CD14-positive monocyte (primary cell): ENCODE measurements around the gene USP6. TPM values are rescaled to one million over a fixed set of nuclear protein-coding genes. Genes with fewer than 3 reads are reported as not detected.

Experiments
- DNase-seq, 3 donors: peaks; one replicate each; pipeline ENCODE4 v3.0.0-alpha.2; 2011 to 2022
- H2AFZ ChIP-seq: 2 replicates; pipeline ENCODE4 v1.6.0; 2012; ENCODE audit warnings: mild to moderate bottlenecking, low read depth, low read length, inconsistent platforms; ENCODE audit not compliant: insufficient read depth, poor library complexity, severe bottlenecking
- H3K27ac ChIP-seq, 2 donors: 1 replicate in 1 of 2; 2 replicates in 1 of 2; pipeline ENCODE4 v1.5.1; 2012 to 2013; ENCODE audit warnings: low read length in 2 of 2, control low read depth in 1 of 2, inconsistent platforms in 1 of 2, low read depth in 1 of 2, mild to moderate bottlenecking in 1 of 2
- H3K27me3 ChIP-seq, 2 donors: one replicate each; pipeline versions ENCODE4 v1.6.0 to v1.6.1; 2011 to 2013; ENCODE audit warnings: low read length in 2 of 2; ENCODE audit not compliant: control insufficient read depth in 2 of 2, insufficient read depth in 2 of 2
- H3K36me3 ChIP-seq, 2 donors: replicated peaks in 1 of 2; 1 replicate in 1 of 2; 2 replicates in 1 of 2; pipeline versions ENCODE4 v1.5.1 to v1.6.1; 2012 to 2013; ENCODE audit warnings: low read length in 2 of 2, control low read depth in 1 of 2, inconsistent platforms in 1 of 2, mild to moderate bottlenecking in 1 of 2; ENCODE audit not compliant: insufficient read depth in 2 of 2, control insufficient read depth in 1 of 2
- H3K4me1 ChIP-seq, 2 donors: 1 replicate in 1 of 2; 2 replicates in 1 of 2; pipeline versions ENCODE4 v1.5.1 to v1.6.1; 2012 to 2013; ENCODE audit warnings: low read length in 2 of 2, control low read depth in 1 of 2, inconsistent platforms in 1 of 2, mild to moderate bottlenecking in 1 of 2, moderate library complexity in 1 of 2; ENCODE audit not compliant: insufficient read depth in 2 of 2, control insufficient read depth in 1 of 2
- H3K4me2 ChIP-seq: replicated peaks from 2 replicates; pipeline ENCODE3; 2012; ENCODE audit warnings: low read length, moderate library complexity, mild to moderate bottlenecking; ENCODE audit not compliant: poor library complexity, severe bottlenecking; ENCODE audit errors: extremely low read depth
- H3K4me3 ChIP-seq, 3 experiments: fragments of 200-600 bp in 1 of 3; sonication (generic) in 1 of 3; replicated peaks in 1 of 3; 1 replicate in 2 of 3; 2 replicates in 1 of 3; pipeline ENCODE4 v1.5.1; 2011 to 2013; ENCODE audit warnings: low read length in 3 of 3, mild to moderate bottlenecking in 3 of 3, control low read depth in 2 of 3, low read depth in 2 of 3, inconsistent platforms in 1 of 3, moderate library complexity in 1 of 3
- H3K79me2 ChIP-seq: 2 replicates; pipeline ENCODE4 v1.6.0; 2012; ENCODE audit warnings: mild to moderate bottlenecking, control low read depth, inconsistent platforms, low read length, moderate library complexity; ENCODE audit not compliant: insufficient read depth
- H3K9ac ChIP-seq: 2 replicates; pipeline ENCODE4 v1.6.0; 2017; ENCODE audit warnings: low read length, mild to moderate bottlenecking; ENCODE audit not compliant: insufficient read depth, poor library complexity, severe bottlenecking
- H3K9me3 ChIP-seq, 2 donors: replicated peaks in 1 of 2; 1 replicate in 1 of 2; 2 replicates in 1 of 2; pipeline versions ENCODE4 v1.5.1 to v1.6.1; 2012 to 2013; ENCODE audit warnings: low read length in 2 of 2, control low read depth in 1 of 2; ENCODE audit not compliant: control insufficient read depth in 1 of 2, insufficient read depth in 1 of 2
- H4K20me1 ChIP-seq: 2 replicates; pipeline ENCODE4 v1.6.0; 2012; ENCODE audit warnings: mild to moderate bottlenecking, low read length, control low read depth, moderate library complexity; ENCODE audit not compliant: insufficient read depth
- H3K27ac Mint-ChIP-seq, 7 donors: one replicate each; pipeline ENCODE4 v1.8.0; 2020; ENCODE audit warnings: mild to moderate bottlenecking in 7 of 7, mixed read lengths in 7 of 7, moderate library complexity in 6 of 7, inconsistent platforms in 2 of 7
- H3K27me3 Mint-ChIP-seq, 3 donors: one replicate each; pipeline ENCODE4 v1.8.0; 2021 to 2022; ENCODE audit warnings: low read depth in 3 of 3, mild to moderate bottlenecking in 3 of 3, mixed read lengths in 3 of 3, moderate library complexity in 3 of 3, inconsistent platforms in 1 of 3
- H3K36me3 Mint-ChIP-seq, 2 donors: one replicate each; pipeline ENCODE4 v1.8.0; 2020; ENCODE audit warnings: mixed read lengths in 2 of 2, inconsistent platforms in 1 of 2, mild to moderate bottlenecking in 1 of 2
- H3K4me1 Mint-ChIP-seq: one replicate; pipeline ENCODE4 v1.8.0; 2020; ENCODE audit warnings: mild to moderate bottlenecking, mixed read lengths
- H3K4me3 Mint-ChIP-seq, 2 donors: one replicate each; pipeline ENCODE4 v1.8.0; 2020; ENCODE audit warnings: mild to moderate bottlenecking in 2 of 2, mixed read lengths in 2 of 2, moderate library complexity in 1 of 2
- H3K9me3 Mint-ChIP-seq, 7 donors: one replicate each; pipeline ENCODE4 v1.8.0; 2020 to 2022; ENCODE audit warnings: mixed read lengths in 7 of 7, mild to moderate bottlenecking in 6 of 7, moderate library complexity in 6 of 7, inconsistent platforms in 2 of 7
- CTCF ChIP-seq: fragments of 200-600 bp; IDR thresholded peaks from one replicate; pipeline ENCODE4 v1.8.0; 2022; ENCODE audit warnings: antibody characterized with exemption, mild to moderate bottlenecking
- WGBS: methylation state at CpG from one replicate; pipeline ENCODE4 v1.1.5; 2013; ENCODE audit warnings: missing lambda C conversion rate; ENCODE audit not compliant: insufficient coverage; 5-methylcytosine and 5-hydroxymethylcytosine counted together
- intact Hi-C, 2 donors: fragments of 100-400 bp; cut with micrococcal nuclease; formaldehyde crosslinking; loops; one replicate each; pipeline versions ENCODE4 v1.15.0 to v1.15.1; 2023
- polyA plus RNA-seq, 3 donors: library from polyadenylated mRNA; depleted of rRNA in 1 of 3; unstranded in 2 of 3; stranded (reverse) in 1 of 3; fragments of 300-500 nt in 2 of 3; fragments of >200 nt in 1 of 3; fragmentation: Illumina TruSeq in 2 of 3; gene quantifications; 1 replicate in 2 of 3; 2 replicates in 1 of 3; pipeline ENCODE4 v1.2.3, GENCODE V29; 2012 to 2021

Gene USP6
- polyA plus RNA-seq, 3 donors, result 0.02 to 0.08 (median 0.02) TPM

- H3K9me3 Mint-ChIP-seq, result peaks cover 1 to 7% (median 6%) of the 10 kb centered on the region in 7 donors
- Histone ChIP-seq H2AFZ (no peak overlapping the region), H3K27me3 (no peaks in the 10 kb centered on the region), H3K36me3 (no peaks in the 10 kb centered on the region), H3K4me1 (peaks cover 12 to 22% of the 10 kb centered on the region in 2 donors), H3K9me3 (no peaks in the 10 kb centered on the region), H3K27ac (no peak overlapping the region), H3K79me2 (peaks cover 3% of the 10 kb centered on the region), H3K4me3 (no peak overlapping the region), H3K9ac (no peak overlapping the region), H4K20me1 (no peaks in the 10 kb centered on the region), H3K4me2 (no peak overlapping the region)
- peaks cover 5 to 8% of the 10 kb centered on the region in 2 donors for H3K36me3 Mint-ChIP-seq
- H3K4me1 Mint-ChIP-seq, result peaks cover 20% of the 10 kb centered on the region
- intact Hi-C loops, result no loop called here
- no peaks in the 10 kb centered on the region for H3K27me3 Mint-ChIP-seq
- no peak for DNase-seq
- no peak overlapping the region for H3K27ac Mint-ChIP-seq
- no CpG with 5 or more reads among the region's 2 CpGs for WGBS
- TF ChIP-seq CTCF, result no peak
- H3K4me3 Mint-ChIP-seq, result no peak overlapping the region
Observed at GRCh38 chr17:5194346-5194745, 78.5 kb downstream of the USP6 start.

- H3K4me1 ChIP-seq, result peaks cover 0 to 5% of the 10 kb centered on the region in 2 donors
- intact Hi-C loops, result no loop called here
- no peak overlapping the region for H3K27ac Mint-ChIP-seq
- no peak overlapping the region for H3K27ac ChIP-seq
- no peaks in the 10 kb centered on the region for H3K9me3 Mint-ChIP-seq
- no peak for TF ChIP-seq CTCF
- H3K9me3 ChIP-seq, result no peaks in the 10 kb centered on the region
- peaks cover 6% of the 10 kb centered on the region for H3K4me1 Mint-ChIP-seq
- no peaks in the 10 kb centered on the region for H3K79me2 ChIP-seq
- no peak overlapping the region for H3K9ac ChIP-seq
- DNase-seq, result no peak
- no peaks in the 10 kb centered on the region for H4K20me1 ChIP-seq
- H3K4me3 ChIP-seq, result no peak overlapping the region
- no peak overlapping the region for H3K4me3 Mint-ChIP-seq
- no peaks in the 10 kb centered on the region for H3K27me3 ChIP-seq
- peaks cover 0 to 12% of the 10 kb centered on the region in 2 donors for H3K36me3 Mint-ChIP-seq
- 80% methylated on average over 1 of the region's 7 CpGs for WGBS
- H2AFZ ChIP-seq, result no peak overlapping the region
- peaks cover 0 to 5% of the 10 kb centered on the region in 2 donors for H3K36me3 ChIP-seq
- H3K4me2 ChIP-seq, result no peak overlapping the region
- no peaks in the 10 kb centered on the region for H3K27me3 Mint-ChIP-seq
Observed at GRCh38 chr17:5198472-5198871, 82.6 kb downstream of the USP6 start.
